HG03108 (cell line): ENCODE results near the gene LHX8.
"Not testable (repeated sequence)": the region's sequence is repeated elsewhere in the genome, so short reads cannot be mapped to it uniquely, and the experiment has no call there.

ENCODE experiments used
- ATAC-seq: cut with Tn5 transposase; IDR thresholded peaks from one replicate; pipeline ENCODE4 v1.9.1; 2021; ENCODE audit warnings: moderate library complexity; ENCODE audit not compliant: unreplicated experiment

LHX8 gene

DNA sequence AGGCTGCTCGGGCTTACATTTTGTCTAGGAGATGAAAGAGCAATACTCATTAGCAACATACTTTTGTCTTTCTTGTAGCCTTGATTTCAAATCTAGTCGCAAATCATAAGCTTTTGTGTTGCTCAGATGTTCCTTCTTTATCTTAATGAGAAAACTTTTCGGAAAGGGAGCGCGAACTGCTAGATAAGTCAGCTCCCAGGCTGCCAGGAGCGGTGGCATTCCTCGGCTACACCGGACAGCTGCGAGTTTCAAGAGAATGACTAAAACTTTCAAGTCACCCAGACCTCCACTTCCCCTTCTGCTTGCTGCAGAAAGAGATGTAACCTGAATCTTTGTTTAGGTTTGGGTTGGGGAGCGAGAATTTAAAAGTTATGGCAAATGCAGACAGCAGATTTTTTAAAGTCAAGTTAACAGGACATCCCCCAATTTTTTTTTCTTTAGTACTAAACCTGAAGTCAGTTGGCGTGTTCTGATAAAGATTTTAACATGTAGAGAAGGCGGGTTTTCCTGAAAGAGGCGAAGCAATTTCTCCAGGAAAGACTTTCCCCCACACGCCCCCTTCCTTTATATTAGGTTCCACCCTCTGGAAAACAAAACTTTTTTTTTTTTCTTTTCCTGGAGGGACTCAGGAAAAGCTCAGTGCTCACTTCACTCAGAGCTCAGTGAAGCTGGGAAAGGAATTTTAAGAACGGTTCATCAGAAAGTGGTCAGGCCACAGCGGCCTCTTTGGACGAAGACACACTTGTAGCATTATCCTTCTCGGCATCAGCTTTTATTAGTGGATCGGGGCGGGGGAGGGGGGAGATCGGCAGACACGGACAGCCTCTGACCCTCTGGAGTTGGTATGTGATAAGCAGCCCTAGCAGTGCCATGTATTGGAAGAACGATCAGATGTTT is at the start of gene LHX8:
LHX8 (plus strand) TSS at position 639 of the 897 bp plus-strand sequence. CDS start 2,227 bp downstream, outside the sequence.
- no peak for ATAC-seq

DNA sequence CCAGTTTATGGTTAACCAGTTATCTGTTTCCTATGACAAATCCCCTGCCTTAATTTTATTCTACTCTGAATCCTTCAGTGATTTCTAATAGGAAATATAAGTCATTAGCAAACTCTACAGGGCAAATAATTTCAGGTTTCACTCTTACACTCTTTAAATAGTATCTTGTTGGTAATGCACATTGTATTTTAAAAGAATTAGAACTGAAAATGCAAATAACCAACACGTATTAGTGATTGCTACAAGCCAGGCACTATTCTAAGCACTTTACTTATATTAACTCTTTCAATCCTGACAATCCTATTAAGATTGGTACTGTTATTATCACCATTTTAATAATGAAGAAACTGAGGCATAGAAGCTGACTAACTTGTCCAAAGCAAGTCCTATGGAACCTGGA is 48.3 kb upstream of the LHX8 start:
- ATAC-seq = no peak

GRCh38 chr1:75087278-75087677 is 46.9 kb upstream of the LHX8 start:
- ATAC-seq = no peak

- ATAC-seq = no peak
These were observed 42.0 kb upstream of the LHX8 start for GRCh38 chr1:75092141-75092540.

GRCh38 chr1:75097654-75098053 is 36.5 kb upstream of the LHX8 start:
- no peak for ATAC-seq

DNA sequence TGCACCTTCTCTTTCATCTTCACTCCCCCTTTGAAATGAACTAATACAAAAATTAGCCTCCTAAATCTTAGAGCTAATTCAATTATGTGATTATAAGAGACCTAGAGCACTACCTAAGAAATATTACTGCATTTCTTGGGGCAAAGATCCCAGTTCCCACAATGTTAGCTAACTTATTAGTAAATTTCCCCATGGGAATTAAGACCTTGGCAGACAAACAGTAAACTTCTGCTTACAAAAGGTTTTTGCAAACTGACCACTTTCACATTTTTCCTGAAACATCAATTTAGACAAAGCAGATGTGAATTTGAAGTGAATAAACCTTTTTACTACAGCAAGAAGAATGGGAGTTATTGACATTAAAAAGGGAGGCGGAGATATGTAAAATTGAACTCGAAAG is 34.6 kb upstream of the LHX8 start:
- no peak for ATAC-seq

- no peak for ATAC-seq
These were observed 33.6 kb upstream of the LHX8 start for GRCh38 chr1:75100481-75101092.

DNA sequence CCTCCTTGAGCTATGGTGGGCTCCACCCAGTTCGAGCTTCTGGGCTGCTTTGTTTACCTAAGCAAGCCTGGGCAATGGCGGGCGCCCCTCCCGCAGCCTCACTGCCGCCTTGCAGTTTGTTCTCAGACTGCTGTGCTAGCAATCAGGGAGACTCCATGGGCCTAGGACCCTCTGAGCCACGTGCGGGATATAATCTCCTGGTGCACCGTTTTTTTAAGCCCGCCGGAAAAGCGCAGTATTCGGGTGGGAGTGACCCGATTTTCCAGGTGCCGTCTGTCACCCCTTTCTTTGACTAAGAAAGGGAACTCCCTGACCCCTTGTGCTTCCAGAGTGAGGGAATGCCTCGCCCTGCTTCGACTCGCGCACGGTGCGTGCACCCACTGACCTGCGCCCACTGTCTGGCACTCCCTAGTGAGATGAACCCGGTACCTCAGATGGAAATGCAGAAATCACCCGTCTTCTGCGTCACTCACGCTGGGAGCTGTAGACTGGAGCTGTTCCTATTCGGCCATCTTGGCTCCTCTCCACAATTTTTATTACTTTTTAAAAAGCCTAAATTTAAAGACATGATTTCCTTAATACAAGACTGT is 21.7 kb upstream of the LHX8 start:
- not testable (repeated sequence) for ATAC-seq

- ATAC-seq = no peak
These were observed 18.5 kb upstream of the LHX8 start for GRCh38 chr1:75115654-75116053.

GRCh38 chr1:75123756-75124155 is 10.4 kb upstream of the LHX8 start:
- no peak for ATAC-seq

DNA sequence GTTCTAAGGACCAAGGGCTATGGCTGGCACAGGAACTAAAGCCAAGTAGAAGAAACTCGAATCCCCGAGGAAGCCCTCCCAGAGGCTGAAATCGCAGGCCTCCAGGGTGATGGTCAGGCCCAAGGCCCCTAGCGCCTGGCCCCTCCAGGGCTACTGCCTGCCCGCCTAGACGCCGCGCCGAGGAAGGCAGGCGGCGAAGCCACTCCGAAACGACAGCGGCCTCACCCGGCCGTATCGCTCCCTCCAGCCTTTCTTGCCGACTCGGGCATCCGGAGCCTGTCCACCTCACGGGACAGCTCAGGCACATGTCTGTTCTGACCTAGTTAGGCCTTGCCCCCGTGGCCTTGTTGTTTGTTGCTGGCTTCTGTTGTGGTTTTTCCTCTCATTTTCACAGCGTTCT is 9.7 kb upstream of the LHX8 start:
- ATAC-seq = no peak

GRCh38 chr1:75125161-75125726 is 8.9 kb upstream of the LHX8 start:
- no peak for ATAC-seq

DNA sequence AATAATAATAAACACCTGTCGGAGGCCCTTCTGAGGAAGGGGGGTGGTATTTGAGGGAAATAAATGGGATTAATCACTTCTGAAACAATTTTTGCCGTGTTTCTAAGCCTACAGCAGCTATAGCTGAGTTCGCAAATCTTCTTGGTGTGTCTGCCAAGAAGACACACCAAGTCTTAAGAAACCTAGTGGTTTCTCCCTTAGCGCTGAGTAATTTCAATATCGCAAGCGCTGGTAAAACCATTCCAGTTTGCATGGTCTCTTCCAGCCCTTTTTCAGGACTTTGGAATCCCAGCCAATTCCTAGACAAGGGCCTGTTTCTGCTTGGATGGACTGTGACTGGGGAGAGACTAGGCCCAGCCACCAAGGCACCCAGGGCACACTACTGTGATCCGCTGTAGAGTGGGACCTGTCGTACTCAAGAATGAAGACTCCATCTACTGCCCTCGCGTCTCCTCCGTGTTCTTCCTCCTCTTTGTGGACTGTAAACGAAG is 7.5 kb upstream of the LHX8 start:
- no peak for ATAC-seq

DNA sequence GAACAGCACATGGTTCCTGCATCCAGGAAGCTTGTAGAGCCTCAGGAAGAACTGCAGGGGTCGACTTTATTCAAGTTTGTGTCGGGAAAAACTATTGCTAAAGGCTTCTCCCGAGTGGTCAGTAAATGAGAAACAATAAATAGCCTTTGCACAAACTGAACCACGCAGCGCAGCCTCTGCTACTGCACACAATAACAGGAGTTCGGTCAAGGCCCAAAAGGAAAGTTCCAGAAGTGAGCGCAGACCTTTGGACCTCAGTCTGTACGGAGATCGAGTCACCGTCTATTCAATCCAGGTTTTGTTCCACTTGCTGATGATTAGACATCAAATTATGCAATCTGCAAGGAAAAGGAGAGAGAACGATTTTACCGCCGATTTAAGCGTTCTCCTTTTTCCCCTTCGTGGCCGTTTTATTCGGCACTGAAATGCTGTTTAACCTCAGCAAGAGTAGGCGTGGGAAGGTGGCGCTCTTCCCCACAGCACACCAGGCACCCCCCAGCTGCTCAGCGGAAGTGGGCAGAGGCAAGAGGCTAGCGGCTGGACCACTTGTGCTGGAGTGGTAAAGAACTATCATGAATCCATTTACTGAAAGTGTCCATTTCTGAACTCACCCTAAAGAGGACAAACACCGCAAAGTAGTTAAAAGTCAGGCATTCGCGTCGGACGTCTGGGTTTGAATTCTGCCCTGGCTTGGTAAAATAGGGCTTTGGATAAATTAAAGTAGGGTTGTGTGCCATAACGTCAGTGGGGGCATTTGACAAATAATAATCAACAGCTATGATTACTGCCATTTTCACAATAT is 6.1 kb upstream of the LHX8 start:
- no peak for ATAC-seq

DNA sequence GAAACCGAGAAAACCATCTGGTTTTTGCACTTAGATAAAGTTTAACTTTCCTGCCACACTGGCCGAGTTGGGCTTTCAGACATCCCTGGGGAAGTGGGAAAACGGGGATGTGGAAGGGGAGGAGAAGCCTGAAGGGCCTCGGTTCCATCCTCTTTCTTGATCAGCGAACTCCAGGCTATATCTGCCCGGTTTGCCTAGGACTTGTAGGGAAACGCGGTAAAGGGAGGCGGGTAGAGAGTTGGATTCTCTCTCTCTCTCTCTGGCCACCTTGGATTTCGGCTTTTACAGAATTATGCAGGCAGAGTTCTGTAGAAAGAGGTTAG is 4.6 kb upstream of the LHX8 start:
- no peak for ATAC-seq

GRCh38 chr1:75129983-75130789 is 4.0 kb upstream of the LHX8 start:
- ATAC-seq = no peak

GRCh38 chr1:75130865-75131564 is 3.2 kb upstream of the LHX8 start:
- no peak for ATAC-seq

- ATAC-seq = no peak
These were observed 2.5 kb upstream of the LHX8 start for GRCh38 chr1:75131565-75132241.
